GM23338 (cell line): ENCODE data around the gene OBI1.

Source experiments
- CREB1 ChIP-seq: fragments of 250-450 bp; sonication (Bioruptor Pico); IDR thresholded peaks from 2 replicates; pipeline ENCODE4 v1.5.0; 2020; ENCODE audit warnings: low read depth, mild to moderate bottlenecking, moderate library complexity
- CTCF ChIP-seq, 2 experiments: fragments of 200-600 bp in 1 of 2; sonication (generic) in 1 of 2; conservative IDR thresholded peaks; 2 replicates each; pipeline versions ENCODE4 v1.5.1 to v1.6.1; 2016 to 2017; ENCODE audit warnings: antibody characterized with exemption in 2 of 2, low read depth in 2 of 2, mild to moderate bottlenecking in 2 of 2, moderate library complexity in 1 of 2
- ETS1 ChIP-seq: IDR thresholded peaks from 2 replicates; pipeline ENCODE4 v1.6.1; 2016; ENCODE audit warnings: antibody characterized with exemption
- EZH2 ChIP-seq: fragments of 200-600 bp; sonication (generic); IDR thresholded peaks from one replicate; pipeline ENCODE4 v1.8.0; 2017; ENCODE audit warnings: antibody characterized with exemption, mild to moderate bottlenecking, low read depth; ENCODE audit not compliant: unreplicated experiment
- REST ChIP-seq: IDR thresholded peaks from one replicate; pipeline ENCODE4 v1.6.1; 2018; ENCODE audit warnings: antibody characterized with exemption; ENCODE audit not compliant: unreplicated experiment
- STAT1 ChIP-seq: IDR thresholded peaks from one replicate; pipeline ENCODE4 v1.6.1; 2016; ENCODE audit warnings: antibody characterized with exemption; ENCODE audit not compliant: unreplicated experiment
- ZNF114 ChIP-seq: fragments of 250-450 bp; sonication (Bioruptor Pico); IDR thresholded peaks from 2 replicates; pipeline ENCODE4 v1.5.0; 2020; ENCODE audit warnings: mild to moderate bottlenecking, moderate library complexity
- ZNF331 ChIP-seq: fragments of 250-450 bp; sonication (Bioruptor Pico); IDR thresholded peaks from 2 replicates; pipeline ENCODE4 v1.5.0; 2020; ENCODE audit warnings: low read depth, mild to moderate bottlenecking, moderate library complexity

GRCh38 chr13:78625384-78625783, 33.6 kb downstream of the OBI1 start:
- TF ChIP-seq CTCF (conservative IDR thresholded peaks at IDR 0.05; ENCODE audit: low read depth in 2 of 2) = no peak
- no peak for TF ChIP-seq EZH2
- TF ChIP-seq CREB1 = no peak
- no peak for TF ChIP-seq STAT1
- TF ChIP-seq REST = no peak
- no peak for TF ChIP-seq ZNF114 (CRISPR knock-in tag)
- no peak for TF ChIP-seq ZNF331
- TF ChIP-seq ETS1 = no peak
